DMS153 treated with DMSO at 0.1 percent for 48 hours (cell line): ENCODE results near the gene ZSCAN9.

Experiments
- DNase-seq: peaks from one replicate; lab custom pipeline; 2025; ENCODE audit not compliant: unreplicated experiment; lab: John Stamatoyannopoulos, UW

Gene ZSCAN9

GRCh38 chr6:28266563-28266961 lies 41.5 kb downstream of the ZSCAN9 start:
- DNase-seq, result no peak

GRCh38 chr6:28266962-28267694 lies 42.1 kb downstream of the ZSCAN9 start, which contains the start of gene ZSCAN26:
ZSCAN26 (plus strand) TSS chr6:28267143; CDS start chr6:28271920, 4,777 bp downstream.
- DNase-seq, result peak; percentile 88

- DNase-seq, result no peak
Measured at GRCh38 chr6:28267695-28268059, 42.6 kb downstream of the ZSCAN9 start.

GRCh38 chr6:28269492-28269891 lies 44.4 kb downstream of the ZSCAN9 start:
- no peak for DNase-seq

- DNase-seq, result no peak
Measured at GRCh38 chr6:28274888-28275287, 49.8 kb downstream of the ZSCAN9 start.

GRCh38 chr6:28277746-28278145 lies 52.7 kb downstream of the ZSCAN9 start:
- no peak for DNase-seq

- no peak for DNase-seq
Measured at GRCh38 chr6:28280595-28281287, 55.7 kb downstream of the ZSCAN9 start.

GRCh38 chr6:28281288-28282064 lies 56.4 kb downstream of the ZSCAN9 start, which contains the start of gene PGBD1:
PGBD1 (plus strand) TSS chr6:28281572; CDS start chr6:28283814, 2,242 bp downstream.
- peak; percentile 63 for DNase-seq

GRCh38 chr6:28282926-28283325 lies 57.9 kb downstream of the ZSCAN9 start:
- no peak for DNase-seq
